Measurements from ENCODE around the gene POSTN. TPM values are rescaled to one million over a fixed set of nuclear protein-coding genes. Genes with fewer than 3 reads are reported as not detected.

Gene POSTN
- total RNA-seq, 1 experiment from 2014 or later, result 0.29 TPM

DNA sequence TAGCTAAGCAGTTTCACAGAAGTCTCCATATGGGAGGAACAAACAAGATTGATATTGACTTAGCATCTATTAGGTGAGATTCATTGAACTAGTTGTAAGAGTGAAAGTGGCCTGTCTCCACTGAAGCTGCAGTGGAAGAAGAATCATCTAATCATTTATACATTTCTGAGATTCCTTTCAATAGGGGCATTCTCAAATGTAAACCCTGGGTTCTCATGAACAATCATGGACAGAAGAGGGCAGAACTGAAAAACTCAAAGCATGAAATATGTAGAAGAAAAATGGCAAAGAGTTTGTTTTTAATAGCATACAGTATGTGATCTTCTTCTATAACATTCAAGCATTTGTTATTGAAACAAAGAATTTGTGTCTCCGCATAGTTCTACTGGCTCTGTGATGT is 17.6 kb upstream of the POSTN start:
- Mint-ChIP-seq H3K4me3 (ENCODE audit: unreplicated experiment) (no peak overlapping the region), H3K27ac (ENCODE audit: unreplicated experiment) (no peak overlapping the region), H3K9me3 (ENCODE audit: unreplicated experiment) (no peaks in the 10 kb centered on the region), H3K36me3 (ENCODE audit: insufficient read depth, unreplicated experiment) (no peaks in the 10 kb centered on the region), H3K4me1 (ENCODE audit: low read depth, unreplicated experiment) (peaks cover 11% of the 10 kb centered on the region), H3K27me3 (ENCODE audit: insufficient read depth, unreplicated experiment) (peaks cover 7% of the 10 kb centered on the region)
- H3K4me3 ChIP-seq (ENCODE audit: low read depth, low read length), result no peak overlapping the region
- TF ChIP-seq, protein P1, sequence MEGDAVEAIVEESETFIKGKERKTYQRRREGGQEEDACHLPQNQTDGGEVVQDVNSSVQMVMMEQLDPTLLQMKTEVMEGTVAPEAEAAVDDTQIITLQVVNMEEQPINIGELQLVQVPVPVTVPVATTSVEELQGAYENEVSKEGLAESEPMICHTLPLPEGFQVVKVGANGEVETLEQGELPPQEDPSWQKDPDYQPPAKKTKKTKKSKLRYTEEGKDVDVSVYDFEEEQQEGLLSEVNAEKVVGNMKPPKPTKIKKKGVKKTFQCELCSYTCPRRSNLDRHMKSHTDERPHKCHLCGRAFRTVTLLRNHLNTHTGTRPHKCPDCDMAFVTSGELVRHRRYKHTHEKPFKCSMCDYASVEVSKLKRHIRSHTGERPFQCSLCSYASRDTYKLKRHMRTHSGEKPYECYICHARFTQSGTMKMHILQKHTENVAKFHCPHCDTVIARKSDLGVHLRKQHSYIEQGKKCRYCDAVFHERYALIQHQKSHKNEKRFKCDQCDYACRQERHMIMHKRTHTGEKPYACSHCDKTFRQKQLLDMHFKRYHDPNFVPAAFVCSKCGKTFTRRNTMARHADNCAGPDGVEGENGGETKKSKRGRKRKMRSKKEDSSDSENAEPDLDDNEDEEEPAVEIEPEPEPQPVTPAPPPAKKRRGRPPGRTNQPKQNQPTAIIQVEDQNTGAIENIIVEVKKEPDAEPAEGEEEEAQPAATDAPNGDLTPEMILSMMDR (IDR thresholded peaks at IDR 0.05; ENCODE audit: insufficient read depth in 1 of 2, low read depth in 1 of 2, low read length in 1 of 2, severe bottlenecking in 1 of 2, unreplicated experiment in 1 of 2), result no peak
- ChIA-PET POLR2A (no interaction called here), CTCF (no interaction called here)
- H3K4me1 ChIP-seq, result peaks cover 22% of the 10 kb centered on the region
- no peaks in the 10 kb centered on the region for H3K27me3 ChIP-seq (replicated peaks; ENCODE audit: control insufficient read depth, insufficient read depth, low read length)
- H3K9me3 ChIP-seq, result no peaks in the 10 kb centered on the region
- BruUV-seq (replicated peaks), result no TSS peak
- intact Hi-C loops (cut with micrococcal nuclease; ENCODE audit: unreplicated experiment), result no loop called here
- no peaks in the 10 kb centered on the region for H3K36me3 ChIP-seq (ENCODE audit: control insufficient read depth, insufficient read depth, low read length)
- DNase-seq, result no peak

GRCh38 chr13:37615276-37615675 is 16.7 kb upstream of the POSTN start:
- CTCF ChIA-PET, result no interaction called here
- Mint-ChIP-seq H3K4me1 (ENCODE audit: low read depth, unreplicated experiment) (peaks cover 11% of the 10 kb centered on the region), H3K27me3 (ENCODE audit: insufficient read depth, unreplicated experiment) (peaks cover 6% of the 10 kb centered on the region), H3K9me3 (ENCODE audit: unreplicated experiment) (no peaks in the 10 kb centered on the region), H3K4me3 (ENCODE audit: unreplicated experiment) (no peak overlapping the region), H3K36me3 (ENCODE audit: insufficient read depth, unreplicated experiment) (no peaks in the 10 kb centered on the region), H3K27ac (ENCODE audit: unreplicated experiment) (no peak overlapping the region)
- no peaks in the 10 kb centered on the region for H3K9me3 ChIP-seq
- POLR2A ChIA-PET, result no interaction called here
- H3K4me1 ChIP-seq, result peaks cover 22% of the 10 kb centered on the region
- H3K4me3 ChIP-seq (ENCODE audit: low read depth, low read length), result no peak overlapping the region
- intact Hi-C loops (cut with micrococcal nuclease; ENCODE audit: unreplicated experiment), result no loop called here
- DNase-seq, result no peak
- H3K36me3 ChIP-seq (ENCODE audit: control insufficient read depth, insufficient read depth, low read length), result no peaks in the 10 kb centered on the region
- TF ChIP-seq, protein P1 (IDR thresholded peaks at IDR 0.05; ENCODE audit: insufficient read depth in 1 of 2, low read depth in 1 of 2, low read length in 1 of 2, severe bottlenecking in 1 of 2, unreplicated experiment in 1 of 2), result no peak
- no TSS peak for BruUV-seq (replicated peaks)
- no peaks in the 10 kb centered on the region for H3K27me3 ChIP-seq (replicated peaks; ENCODE audit: control insufficient read depth, insufficient read depth, low read length)

- DNase-seq, result no peak
- intact Hi-C loops (cut with micrococcal nuclease; ENCODE audit: unreplicated experiment), result no loop called here
- H3K27me3 Mint-ChIP-seq (ENCODE audit: insufficient read depth, unreplicated experiment), result peaks cover 6% of the 10 kb centered on the region
- TF ChIP-seq, protein P1 (IDR thresholded peaks at IDR 0.05; ENCODE audit: insufficient read depth in 1 of 2, low read depth in 1 of 2, low read length in 1 of 2, severe bottlenecking in 1 of 2, unreplicated experiment in 1 of 2), result no peak
- no TSS peak for BruUV-seq (replicated peaks)
- ChIA-PET CTCF (no interaction called here), POLR2A (no interaction called here)
- no peaks in the 10 kb centered on the region for H3K9me3 Mint-ChIP-seq (ENCODE audit: unreplicated experiment)
- H3K27me3 ChIP-seq (replicated peaks; ENCODE audit: control insufficient read depth, insufficient read depth, low read length), result no peaks in the 10 kb centered on the region
- H3K9me3 ChIP-seq, result no peaks in the 10 kb centered on the region
- H3K36me3 Mint-ChIP-seq (ENCODE audit: insufficient read depth, unreplicated experiment), result no peaks in the 10 kb centered on the region
- peaks cover 11% of the 10 kb centered on the region for H3K4me1 Mint-ChIP-seq (ENCODE audit: low read depth, unreplicated experiment)
- H3K4me3 ChIP-seq (ENCODE audit: low read depth, low read length), result no peak overlapping the region
- no peaks in the 10 kb centered on the region for H3K36me3 ChIP-seq (ENCODE audit: control insufficient read depth, insufficient read depth, low read length)
- no peak overlapping the region for H3K27ac Mint-ChIP-seq (ENCODE audit: unreplicated experiment)
- peaks cover 22% of the 10 kb centered on the region for H3K4me1 ChIP-seq
- H3K4me3 Mint-ChIP-seq (ENCODE audit: unreplicated experiment), result no peak overlapping the region
Measured at GRCh38 chr13:37613638-37614037, 15.1 kb upstream of the POSTN start.

All from Caco-2 (cell line).